Endodermal cell (in vitro differentiated cells): Measurements from ENCODE around the gene COX11. TPM values are rescaled to one million over a fixed set of nuclear protein-coding genes. Genes with fewer than 3 reads are reported as not detected.

Experiments
- DNase-seq: peaks from one replicate; pipeline ENCODE4 v3.0.0-alpha.2; 2017
- H3K27ac ChIP-seq: 2 replicates; pipeline ENCODE4 v1.5.1; 2013; ENCODE audit warnings: mild to moderate bottlenecking, low read depth, low read length, moderate library complexity
- H3K27me3 ChIP-seq: 2 replicates; pipeline ENCODE4 v1.6.1; 2013; ENCODE audit warnings: mild to moderate bottlenecking, low read length, moderate library complexity; ENCODE audit not compliant: insufficient read depth, control insufficient read depth, poor library complexity, severe bottlenecking
- H3K36me3 ChIP-seq: 2 replicates; pipeline ENCODE4 v1.7.0; 2013; ENCODE audit warnings: mild to moderate bottlenecking, low read length, moderate library complexity; ENCODE audit not compliant: control insufficient read depth, insufficient read depth
- H3K4me1 ChIP-seq: one replicate; pipeline ENCODE4 v1.7.0; 2013; ENCODE audit warnings: low read length; ENCODE audit not compliant: control insufficient read depth, insufficient read depth
- H3K4me3 ChIP-seq: 2 replicates; pipeline ENCODE4 v1.5.1; 2013; ENCODE audit warnings: mild to moderate bottlenecking, low read length, moderate library complexity
- H3K9ac ChIP-seq: 2 replicates; pipeline ENCODE4 v1.6.1; 2013; ENCODE audit warnings: mild to moderate bottlenecking, low read length, moderate library complexity; ENCODE audit not compliant: poor library complexity, severe bottlenecking; ENCODE audit errors: extremely low read depth
- H3K9me3 ChIP-seq: 2 replicates; pipeline ENCODE4 v1.6.1; 2013; ENCODE audit warnings: mild to moderate bottlenecking, low read length, moderate library complexity; ENCODE audit not compliant: control insufficient read depth
- H3K27ac Mint-ChIP-seq: 2 replicates; pipeline ENCODE4 v1.8.0; 2020; ENCODE audit warnings: mixed read lengths
- H3K27me3 Mint-ChIP-seq: 2 replicates; pipeline ENCODE4 v1.8.0; 2021; ENCODE audit warnings: mild to moderate bottlenecking, mixed read lengths; ENCODE audit not compliant: insufficient read depth
- H3K36me3 Mint-ChIP-seq: 2 replicates; pipeline ENCODE4 v1.8.0; 2020; ENCODE audit warnings: low read depth, mixed read lengths
- H3K4me1 Mint-ChIP-seq: 2 replicates; pipeline ENCODE4 v1.8.0; 2020; ENCODE audit warnings: mixed read lengths
- H3K4me3 Mint-ChIP-seq: 2 replicates; pipeline ENCODE4 v1.8.0; 2020; ENCODE audit warnings: mild to moderate bottlenecking, moderate library complexity, mixed read lengths
- H3K9me3 Mint-ChIP-seq: 2 replicates; pipeline ENCODE4 v1.8.0; 2020; ENCODE audit warnings: mild to moderate bottlenecking, mixed read lengths
- CTCF ChIP-seq: fragments of 200-600 bp; sonication (generic); conservative IDR thresholded peaks from 2 replicates; pipeline ENCODE4 v1.5.0; 2021; ENCODE audit warnings: antibody characterized with exemption, mild to moderate bottlenecking
- WGBS, 2 experiments: methylation state at CpG; one replicate each; pipeline versions ENCODE4 v1.1.5 to v1.1.7; 2013; ENCODE audit warnings: missing lambda C conversion rate in 2 of 2, mixed read lengths in 1 of 2; ENCODE audit not compliant: insufficient coverage in 1 of 2, insufficient read length in 1 of 2; 5-methylcytosine and 5-hydroxymethylcytosine counted together
- total RNA-seq, 2 donors: library from RNA; stranded (reverse); fragmentation: NEBNext Ultra II Directional in 1 of 2; extraction: Animal tissue kit (Norgen Biotek cat#: 25700) in 1 of 2; gene quantifications; 2 replicates in 1 of 2; 3 replicates in 1 of 2; pipeline ENCODE4 v1.2.1, GENCODE V29; 2021

COX11 gene
- total RNA-seq, 2 donors from 2014 or later = 85.3 to 86.2 TPM

- Mint-ChIP-seq H3K4me3 (no peak overlapping the region), H3K4me1 (peaks cover 12% of the 10 kb centered on the region)
- no peak for TF ChIP-seq CTCF
Observed at GRCh38 chr17:54971901-54972300, 3.4 kb upstream of the COX11 start.

GRCh38 chr17:54971147-54971546, 2.7 kb upstream of the COX11 start:
- no peak overlapping the region for H3K27ac Mint-ChIP-seq

More at GRCh38 chr17:54971901-54972300, 3.4 kb upstream of the COX11 start:
- 95 to 96% methylated on average over 2 to 3 of the region's 3 CpGs for WGBS, 2 experiments
- no peak overlapping the region for H3K27ac Mint-ChIP-seq
- peaks cover 17% of the 10 kb centered on the region for H3K36me3 Mint-ChIP-seq
- H3K9ac ChIP-seq = no peak overlapping the region
- DNase-seq = no peak
- no peaks in the 10 kb centered on the region for H3K27me3 Mint-ChIP-seq
- peaks cover 10% of the 10 kb centered on the region for H3K9me3 Mint-ChIP-seq
- no peak overlapping the region for H3K27ac ChIP-seq
- H3K4me3 ChIP-seq = no peak overlapping the region
- H3K9me3 ChIP-seq = peaks cover 3% of the 10 kb centered on the region
- no peaks in the 10 kb centered on the region for H3K36me3 ChIP-seq
- no peaks in the 10 kb centered on the region for H3K27me3 ChIP-seq
- peaks cover 3% of the 10 kb centered on the region for H3K4me1 ChIP-seq

GRCh38 chr17:54969658-54970572, 1.5 kb upstream of the COX11 start:
- Histone ChIP-seq H3K9me3 (no peaks in the 10 kb centered on the region), H3K27ac (no peak overlapping the region), H3K4me3 (peak overlapping the region; percentile 99), H3K4me1 (peaks cover 3% of the 10 kb centered on the region), H3K9ac (peak overlapping the region; percentile 91), H3K27me3 (no peaks in the 10 kb centered on the region), H3K36me3 (peaks cover 17% of the 10 kb centered on the region)
- Mint-ChIP-seq H3K9me3 (peaks cover 3% of the 10 kb centered on the region), H3K4me3 (no peak overlapping the region), H3K27ac (no peak overlapping the region), H3K27me3 (no peaks in the 10 kb centered on the region), H3K4me1 (peaks cover 22% of the 10 kb centered on the region), H3K36me3 (peaks cover 19% of the 10 kb centered on the region)
- 82 to 85% methylated on average over 3 to 7 of the region's 7 CpGs for WGBS, 2 experiments
- no peak for DNase-seq
- TF ChIP-seq CTCF = no peak

More at GRCh38 chr17:54971147-54971546, 2.7 kb upstream of the COX11 start:
- peaks cover 19% of the 10 kb centered on the region for H3K4me1 Mint-ChIP-seq
- H3K4me3 Mint-ChIP-seq = no peak overlapping the region
- TF ChIP-seq CTCF = no peak
- Histone ChIP-seq H3K27me3 (no peaks in the 10 kb centered on the region), H3K4me1 (peaks cover 3% of the 10 kb centered on the region), H3K9me3 (no peaks in the 10 kb centered on the region), H3K9ac (no peak overlapping the region), H3K27ac (no peak overlapping the region), H3K4me3 (no peak overlapping the region), H3K36me3 (peaks cover 5% of the 10 kb centered on the region)
- no peak for DNase-seq
- peaks cover 5% of the 10 kb centered on the region for H3K9me3 Mint-ChIP-seq
- H3K36me3 Mint-ChIP-seq = peaks cover 16% of the 10 kb centered on the region
- H3K27me3 Mint-ChIP-seq = no peaks in the 10 kb centered on the region
